K562 (cell line): ENCODE results near the gene ADCY1. TPM values are rescaled to one million over a fixed set of nuclear protein-coding genes. Genes with fewer than 3 reads are reported as not detected.
A peak's percentile ranks its signal among the peaks of the same experiment; 100 is the strongest.
"Not testable (repeated sequence)": the region's sequence is repeated elsewhere in the genome, so short reads cannot be mapped to it uniquely, and the experiment has no call there.

Experiments
- ATAC-seq: fragments of 200-7000 bp; cut with Tn5 transposase; 3 replicates; pipeline ENCODE4 v1.9.1; 2020; ENCODE audit warnings: moderate library complexity
- BruUV-seq: library from RNA; stranded (reverse); fragments of 400-500 nt; replicated peaks from 2 replicates; lab custom pipeline; 2021; lab: Mats Ljungman, UMichigan
- CTCF ChIA-PET: fragments of 300-600 bp; formaldehyde crosslinking; extraction: SDS; loops from one replicate; lab custom pipeline; 2021; ENCODE audit warnings: low intra/inter-chr PET ratio; lab: Yijun Ruan, JAX
- POLR2A ChIA-PET: fragments of 300-600, 350-650 bp; sonication (Branson Sonifier 250); formaldehyde crosslinking; extraction: SDS; loops from one replicate; lab custom pipeline; 2021; ENCODE audit warnings: antibody characterized with exemption, inconsistent platforms; lab: Yijun Ruan, JAX
- DNase-seq, 4 experiments: peaks; one replicate each; pipeline versions ENCODE4 v3.0.0 to v3.0.0-alpha.2; 2011 to 2018; ENCODE audit warnings: low spot score in 3 of 4, mixed read lengths in 3 of 4; ENCODE audit errors: extremely low read depth in 1 of 4
- FAIRE-seq: peaks from 2 replicates; lab custom pipeline; 2011; peaks lifted over from hg19 to GRCh38; lab: Jason Lieb, UNC
- H2AFZ ChIP-seq: 2 replicates; pipeline ENCODE4 v1.6.0; 2011; ENCODE audit warnings: low read depth, low read length, control low read depth, inconsistent platforms
- H3K27ac ChIP-seq: fragments of 200-600 bp; 3 replicates; pipeline ENCODE4 v1.8.0; 2011; ENCODE audit warnings: low read depth, mild to moderate bottlenecking, control low read depth, inconsistent platforms, low read length, moderate library complexity, mixed read lengths; ENCODE audit errors: extremely low read depth
- H3K27me3 ChIP-seq, 2 experiments: fragments of 300-600 bp in 1 of 2; 2 replicates in 1 of 2; 3 replicates in 1 of 2; pipeline versions ENCODE4 v1.6.0 to v1.8.0; 2011; ENCODE audit warnings: inconsistent platforms in 2 of 2, low read length in 2 of 2, mild to moderate bottlenecking in 1 of 2, mixed read lengths in 1 of 2, moderate library complexity in 1 of 2; ENCODE audit not compliant: control insufficient read depth in 2 of 2, insufficient read depth in 2 of 2
- H3K36me3 ChIP-seq: fragments of 300-600 bp; 3 replicates; pipeline ENCODE4 v1.8.0; 2011; ENCODE audit warnings: mild to moderate bottlenecking, low read length, inconsistent platforms; ENCODE audit not compliant: control insufficient read depth, insufficient read depth
- H3K4me1 ChIP-seq, 2 experiments: fragments of 200-600 bp in 1 of 2; replicated peaks in 1 of 2; 2 replicates in 1 of 2; 3 replicates in 1 of 2; pipeline versions ENCODE4 v1.5.1 to v1.8.0; 2011; ENCODE audit warnings: inconsistent platforms in 2 of 2, low read length in 2 of 2, mild to moderate bottlenecking in 1 of 2, mixed read lengths in 1 of 2, moderate library complexity in 1 of 2; ENCODE audit not compliant: control insufficient read depth in 2 of 2, insufficient read depth in 2 of 2
- H3K4me2 ChIP-seq: 2 replicates; pipeline ENCODE4 v1.6.1; 2011; ENCODE audit warnings: low read length, control low read depth, inconsistent platforms, mixed read lengths; ENCODE audit not compliant: insufficient read depth
- H3K4me3 ChIP-seq: fragments of 200-600 bp; sonication (generic), shearing (Covaris generic); 2 replicates; pipeline ENCODE4 v1.5.1; 2016; ENCODE audit warnings: control low read depth, inconsistent platforms
- H3K79me2 ChIP-seq: fragments of 200-600 bp; 3 replicates; pipeline ENCODE4 v1.8.0; 2011; ENCODE audit warnings: low read length, inconsistent platforms; ENCODE audit not compliant: control insufficient read depth, insufficient read depth
- H3K9ac ChIP-seq, 2 experiments: 2 replicates each; pipeline versions ENCODE4 v1.6.0 to v1.6.1; 2011; ENCODE audit warnings: low read depth in 2 of 2, low read length in 2 of 2, control low read depth in 1 of 2, inconsistent platforms in 1 of 2, mild to moderate bottlenecking in 1 of 2, mixed read lengths in 1 of 2; ENCODE audit not compliant: insufficient read depth in 1 of 2
- H3K9me1 ChIP-seq: one replicate; pipeline ENCODE4 v1.6.0; 2011; ENCODE audit warnings: inconsistent platforms, mild to moderate bottlenecking, low read length, moderate library complexity; ENCODE audit not compliant: control insufficient read depth, insufficient read depth
- H3K9me3 ChIP-seq: replicated peaks from 2 replicates; pipeline ENCODE4 v1.5.1; 2011; ENCODE audit warnings: low read depth, low read length, inconsistent platforms; ENCODE audit not compliant: control insufficient read depth, insufficient read depth
- H4K20me1 ChIP-seq: replicated peaks from 2 replicates; pipeline ENCODE4 v1.6.1; 2011; ENCODE audit warnings: low read length, inconsistent platforms, mixed read lengths; ENCODE audit not compliant: control insufficient read depth, insufficient read depth
- GMEB1 ChIP-seq: fragments of 250-450 bp; sonication (Bioruptor Pico); IDR thresholded peaks from 2 replicates; pipeline ENCODE4 v1.4.0; 2020; ENCODE audit warnings: mild to moderate bottlenecking
- KDM5B ChIP-seq: fragments of 200-600 bp; sonication (generic); IDR thresholded peaks from 2 replicates; pipeline ENCODE4 v1.6.1; 2012; ENCODE audit warnings: low read depth, mild to moderate bottlenecking, moderate library complexity, low read length, control low read depth, inconsistent platforms; ENCODE audit not compliant: insufficient replicate concordance
- KHSRP ChIP-seq: fragments of 450-650 bp; IDR thresholded peaks from 2 replicates; pipeline ENCODE4 v1.6.1; 2017
- MTA1 ChIP-seq: fragments of 450-650 bp; IDR thresholded peaks from 2 replicates; pipeline ENCODE4 v1.6.1; 2017; ENCODE audit warnings: borderline replicate concordance
- PRDM10 ChIP-seq: fragments of 450-650 bp; IDR thresholded peaks from 2 replicates; pipeline ENCODE4 v1.6.1; 2018; ENCODE audit not compliant: partially characterized antibody
- ZBTB12 ChIP-seq: fragments of 250-450 bp; sonication (Bioruptor Pico); IDR thresholded peaks from 2 replicates; pipeline ENCODE4 v1.4.0; 2020
- WGBS: fragments of 100-300 bp; shearing (Covaris generic); methylation state at CpG from one replicate; pipeline ENCODE4 v1.1.6; 2016; ENCODE audit warnings: low coverage, mixed read lengths; ENCODE audit not compliant: insufficient coverage; ENCODE audit errors: missing lambda C conversion rate; 5-methylcytosine and 5-hydroxymethylcytosine counted together
- in situ Hi-C: fragments of 300-500 bp; cut with MboI; formaldehyde crosslinking; loops from 4 replicates; pipeline ENCODE4 v1.15.0; 2018; ENCODE audit warnings: inconsistent platforms, mixed read lengths
- intact Hi-C: fragments of 100-400 bp; cut with micrococcal nuclease; formaldehyde crosslinking; loops from 2 replicates; pipeline ENCODE4 v1.14.2; 2022
- polyA plus RNA-seq, 8 experiments: library from polyadenylated mRNA; depleted of rRNA in 4 of 8; stranded (reverse) in 5 of 8; unstranded in 3 of 8; fragments of >200 nt; fragmentation: Nextera tagmentation in 2 of 8; fragmentation: Illumina TruSeq in 1 of 8; extraction: Ambion mirVana in 2 of 8; extraction: Trizol in 1 of 8; gene quantifications; 2 replicates each; pipeline versions ENCODE4 v1.2.1 to v1.2.3, GENCODE V29; 2011 to 2014; ENCODE audit warnings: inconsistent platforms in 1 of 8, missing spikeins in 1 of 8
- total RNA-seq, 7 experiments: library from RNA; depleted of rRNA in 6 of 7; stranded (reverse); fragments of >200 nt in 6 of 7; fragmentation: Illumina TruSeq in 2 of 7; extraction: Trizol in 2 of 7; gene quantifications; 2 replicates each; pipeline versions ENCODE4 v1.2.1 to v1.2.3, GENCODE V29; 2011 to 2021; ENCODE audit warnings: low replicate concordance in 1 of 7

The ADCY1 gene
- total and polyA plus RNA-seq, 9 of the 15 experiments (the other 6 are each of a cell fraction or from before 2014, with no cell fraction given): under 0.01 to 0.18 (median 0.10) TPM; not detected in 4

- H3K27me3 ChIP-seq, H3K9me1 ChIP-seq, H3K36me3 ChIP-seq, H4K20me1 ChIP-seq, CTCF ChIA-PET, in situ Hi-C loops, H3K9me3 ChIP-seq, H3K4me1 ChIP-seq, intact Hi-C loops: not testable (repeated sequence)
- BruUV-seq: TSS peak; percentile 65
- peaks cover 19% of the 10 kb centered on the region for H3K79me2 ChIP-seq
- H3K4me3 ChIP-seq: peak overlapping the region; percentile 86
- H3K4me2 ChIP-seq: peak overlapping the region; percentile 80
- FAIRE-seq (peak; percentile 19), ATAC-seq (peak; percentile 100), DNase-seq (peak; percentile 89 to 99 (median 91))
- 2% methylated on average over 61 of the region's 72 CpGs for WGBS
- peak overlapping the region; percentile 80 to 94 for H3K9ac ChIP-seq
- H2AFZ ChIP-seq: peak overlapping the region; percentile 94
- POLR2A ChIA-PET: interaction anchor here (0.6 kb wide), 1 partner anchor 1916 kb away, joined by 3 read pairs; no protein-coding TSS in a partner anchor
- H3K27ac ChIP-seq: peak overlapping the region; percentile 86
- peak; percentile 95 for TF ChIP-seq KHSRP
- peak; percentile 99 for TF ChIP-seq MTA1
- TF ChIP-seq GMEB1 (CRISPR knock-in tag): peak; percentile 70
- TF ChIP-seq PRDM10: peak; percentile 47
- TF ChIP-seq ZBTB12: peak; percentile 98
- TF ChIP-seq KDM5B: peak; percentile 46
Measured at GRCh38 chr7:45768516-45769394, 194.6 kb downstream of the ADCY1 start.
